ENCODE results near the gene AK3. TPM values are rescaled to one million over a fixed set of nuclear protein-coding genes. Genes with fewer than 3 reads are reported as not detected.
"Not testable (repeated sequence)": the region's sequence is repeated elsewhere in the genome, so short reads cannot be mapped to it uniquely, and the experiment has no call there.

Gene AK3
- total RNA-seq, 3 donors from 2014 or later: 80.3 to 123 (median 84.6) TPM

DNA sequence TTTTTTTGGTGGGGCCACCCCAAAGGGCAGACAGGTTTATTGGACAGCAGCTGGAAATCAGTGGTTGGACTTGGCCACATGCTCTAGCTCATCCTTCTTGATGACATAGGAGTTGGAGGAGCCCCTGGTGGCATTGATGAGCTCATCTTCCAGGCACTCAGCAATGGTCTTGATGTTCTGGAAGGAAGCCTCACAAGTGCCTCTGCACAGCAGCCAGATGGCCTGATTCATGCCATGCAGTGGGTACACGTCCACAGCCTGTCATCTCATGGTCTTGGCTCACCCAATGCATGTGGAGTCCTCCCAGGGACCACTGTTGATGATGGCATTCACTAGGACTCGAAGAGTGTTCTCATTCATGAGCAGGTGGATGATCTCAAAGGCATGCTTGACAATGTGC is 40.4 kb upstream of the AK3 start:
- Histone ChIP-seq H3K36me3 (no peaks in the 10 kb centered on the region), H3K4me3 (no peak overlapping the region), H3K27ac (no peak overlapping the region), H3K9me3 (no peaks in the 10 kb centered on the region), H3K4me1 (no peaks in the 10 kb centered on the region), H3K27me3 (no peaks in the 10 kb centered on the region)
- TF ChIP-seq POLR2AphosphoS5 (IDR thresholded peaks at IDR 0.05): no peak
- TF ChIP-seq, protein P1, sequence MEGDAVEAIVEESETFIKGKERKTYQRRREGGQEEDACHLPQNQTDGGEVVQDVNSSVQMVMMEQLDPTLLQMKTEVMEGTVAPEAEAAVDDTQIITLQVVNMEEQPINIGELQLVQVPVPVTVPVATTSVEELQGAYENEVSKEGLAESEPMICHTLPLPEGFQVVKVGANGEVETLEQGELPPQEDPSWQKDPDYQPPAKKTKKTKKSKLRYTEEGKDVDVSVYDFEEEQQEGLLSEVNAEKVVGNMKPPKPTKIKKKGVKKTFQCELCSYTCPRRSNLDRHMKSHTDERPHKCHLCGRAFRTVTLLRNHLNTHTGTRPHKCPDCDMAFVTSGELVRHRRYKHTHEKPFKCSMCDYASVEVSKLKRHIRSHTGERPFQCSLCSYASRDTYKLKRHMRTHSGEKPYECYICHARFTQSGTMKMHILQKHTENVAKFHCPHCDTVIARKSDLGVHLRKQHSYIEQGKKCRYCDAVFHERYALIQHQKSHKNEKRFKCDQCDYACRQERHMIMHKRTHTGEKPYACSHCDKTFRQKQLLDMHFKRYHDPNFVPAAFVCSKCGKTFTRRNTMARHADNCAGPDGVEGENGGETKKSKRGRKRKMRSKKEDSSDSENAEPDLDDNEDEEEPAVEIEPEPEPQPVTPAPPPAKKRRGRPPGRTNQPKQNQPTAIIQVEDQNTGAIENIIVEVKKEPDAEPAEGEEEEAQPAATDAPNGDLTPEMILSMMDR (IDR thresholded peaks at IDR 0.05): no peak
- DNase-seq (ENCODE audit: low spot score in 2 of 2): no peak
- intact Hi-C loops (cut with DNase I; ENCODE audit: low total_unique reads): loop anchor here (1.0 kb wide), 1 partner anchor 8 kb away; no protein-coding TSS in a partner anchor

DNA sequence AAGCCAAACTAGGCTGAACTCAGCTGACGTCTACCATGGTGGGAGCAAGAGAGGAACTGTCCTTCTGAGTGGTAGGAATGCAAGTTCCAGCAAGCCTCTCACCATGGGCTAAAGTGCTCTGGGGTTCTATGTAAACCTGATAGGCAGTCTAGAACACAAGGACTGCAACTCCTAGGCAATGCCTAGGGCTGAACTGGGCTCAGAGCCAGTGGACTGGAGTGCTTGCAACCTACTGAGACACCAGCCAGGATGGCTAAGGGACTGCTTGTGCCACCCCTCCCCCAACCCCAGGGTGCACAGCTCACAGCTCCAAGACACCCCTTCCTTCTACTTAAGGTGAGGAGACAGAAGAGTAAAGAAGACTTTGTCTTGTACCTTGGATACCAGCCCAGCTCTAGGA is 39.6 kb upstream of the AK3 start:
- Histone ChIP-seq H3K27me3 (no peaks in the 10 kb centered on the region), H3K4me3 (no peak overlapping the region), H3K27ac (no peak overlapping the region), H3K36me3 (no peaks in the 10 kb centered on the region), H3K9me3 (no peaks in the 10 kb centered on the region), H3K4me1 (no peaks in the 10 kb centered on the region)
- no peak for DNase-seq (ENCODE audit: low spot score in 2 of 2)
- TF ChIP-seq, protein P1 (IDR thresholded peaks at IDR 0.05): no peak
- TF ChIP-seq POLR2A (IDR thresholded peaks at IDR 0.05): no peak
- no peak for TF ChIP-seq POLR2AphosphoS5 (IDR thresholded peaks at IDR 0.05)
- intact Hi-C loops (cut with DNase I; ENCODE audit: low total_unique reads): loop anchor here (1.0 kb wide), 1 partner anchor 9 kb away; no protein-coding TSS in a partner anchor

DNA sequence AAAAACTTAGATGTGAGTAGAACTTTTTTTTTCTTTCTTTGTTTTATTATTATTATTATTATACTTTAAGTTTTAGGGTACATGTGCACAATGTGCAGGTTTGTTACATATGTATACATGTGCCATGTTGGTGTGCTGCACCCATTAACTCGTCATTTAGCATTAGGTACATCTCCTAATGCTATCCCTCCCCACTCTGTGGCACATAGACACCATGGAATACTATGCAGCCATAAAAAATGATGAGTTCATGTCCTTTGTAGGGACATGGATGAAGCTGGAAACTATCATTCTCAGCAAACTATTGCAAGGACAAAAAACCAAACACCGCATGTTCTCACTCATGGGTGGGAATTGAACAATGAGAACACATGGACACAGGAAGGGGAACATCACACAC is 34.0 kb upstream of the AK3 start:
- H3K27ac ChIP-seq; DNase-seq (ENCODE audit: low spot score in 2 of 2); H3K4me1 ChIP-seq; intact Hi-C loops (cut with DNase I; ENCODE audit: low total_unique reads); H3K36me3 ChIP-seq; H3K4me3 ChIP-seq; H3K9me3 ChIP-seq; H3K27me3 ChIP-seq: not testable (repeated sequence)

DNA sequence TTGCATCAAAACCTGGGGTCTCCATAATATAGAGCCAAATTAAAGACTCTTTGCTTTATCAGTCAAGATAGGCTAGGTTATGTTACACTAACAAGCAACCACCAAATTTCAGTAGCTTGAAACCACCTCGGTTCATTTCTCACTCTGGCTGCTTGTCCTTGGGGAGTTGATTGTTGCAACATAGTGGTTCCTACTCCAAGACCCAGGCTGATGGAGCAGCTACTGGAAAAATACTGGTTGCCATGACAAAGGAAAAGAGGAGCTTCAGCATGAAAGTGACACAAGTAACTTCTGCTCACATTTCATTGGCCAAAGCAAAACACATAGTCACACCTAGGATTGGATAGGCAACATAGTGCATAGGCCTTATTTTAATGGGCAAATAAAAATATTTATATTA is 33.2 kb upstream of the AK3 start:
- TF ChIP-seq, protein P1 (IDR thresholded peaks at IDR 0.05): no peak
- TF ChIP-seq POLR2AphosphoS5 (IDR thresholded peaks at IDR 0.05) (no peak), POLR2A (IDR thresholded peaks at IDR 0.05) (no peak)
- Histone ChIP-seq H3K9me3 (no peaks in the 10 kb centered on the region), H3K36me3 (no peaks in the 10 kb centered on the region), H3K27ac (no peak overlapping the region), H3K4me1 (no peaks in the 10 kb centered on the region), H3K27me3 (no peaks in the 10 kb centered on the region), H3K4me3 (no peak overlapping the region)
- intact Hi-C loops (cut with DNase I; ENCODE audit: low total_unique reads): no loop called here
- no peak for DNase-seq (ENCODE audit: low spot score in 2 of 2)

DNA sequence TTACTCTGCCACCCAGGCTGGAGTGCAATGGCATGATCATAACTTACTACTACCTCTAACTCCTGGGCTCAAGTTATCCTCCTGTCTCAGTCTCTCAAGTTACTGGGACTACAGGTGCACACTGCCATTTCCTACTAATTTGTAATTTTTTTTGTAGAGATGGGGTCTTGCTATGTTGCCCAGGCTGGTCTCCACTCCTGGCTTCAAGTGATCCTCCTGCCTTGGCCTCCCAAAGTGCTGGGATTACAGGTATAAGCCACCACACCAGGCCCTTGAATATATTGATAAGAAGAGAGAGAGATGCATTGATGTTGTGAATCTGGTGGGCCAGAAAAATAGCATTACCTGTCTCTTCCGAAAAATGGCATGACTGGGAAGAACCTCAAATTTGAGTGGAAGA is 30.8 kb upstream of the AK3 start:
- TF ChIP-seq, protein P1 (IDR thresholded peaks at IDR 0.05): no peak
- TF ChIP-seq POLR2AphosphoS5 (IDR thresholded peaks at IDR 0.05): no peak
- no peak for TF ChIP-seq POLR2A (IDR thresholded peaks at IDR 0.05)
- Histone ChIP-seq H3K27ac (no peak overlapping the region), H3K4me3 (no peak overlapping the region), H3K27me3 (no peaks in the 10 kb centered on the region), H3K4me1 (no peaks in the 10 kb centered on the region), H3K36me3 (no peaks in the 10 kb centered on the region), H3K9me3 (no peaks in the 10 kb centered on the region)
- DNase-seq (ENCODE audit: low spot score in 2 of 2): no peak
- intact Hi-C loops (cut with DNase I; ENCODE audit: low total_unique reads): no loop called here

Data from breast epithelium (tissue), 4 donors.